Uterus (tissue), 4 donors: ENCODE data around the gene C9orf50. TPM values are rescaled to one million over a fixed set of nuclear protein-coding genes. Genes with fewer than 3 reads are reported as not detected.

ENCODE experiments used
- DNase-seq, 2 donors: peaks; one replicate each; pipeline ENCODE4 v3.0.0-alpha.2; 2019 to 2020
- H3K27ac ChIP-seq, 2 donors: fragments of 200-600 bp; sonication (generic); 1 replicate in 1 of 2; 2 replicates in 1 of 2; pipeline ENCODE4 v1.5.1; 2016 to 2018
- H3K27me3 ChIP-seq, 2 donors: fragments of 200-600 bp; sonication (generic); one replicate each; pipeline ENCODE4 v1.5.1; 2018 to 2019; ENCODE audit warnings: control low read depth in 1 of 2
- H3K36me3 ChIP-seq, 2 donors: fragments of 200-600 bp; sonication (generic); one replicate each; pipeline ENCODE4 v1.5.1; 2019; ENCODE audit warnings: control low read depth in 1 of 2
- H3K4me1 ChIP-seq, 2 donors: fragments of 200-600 bp; sonication (generic); one replicate each; pipeline ENCODE4 v1.5.1; 2018 to 2019; ENCODE audit warnings: control low read depth in 1 of 2
- H3K4me3 ChIP-seq, 2 donors: fragments of 200-600 bp; sonication (generic); 1 replicate in 1 of 2; 2 replicates in 1 of 2; pipeline ENCODE4 v1.5.1; 2018 to 2019; ENCODE audit warnings: mild to moderate bottlenecking in 1 of 2
- H3K9me3 ChIP-seq, 2 donors: fragments of 200-600 bp; sonication (generic); one replicate each; pipeline ENCODE4 v1.5.1; 2019; ENCODE audit warnings: control low read depth in 1 of 2
- CTCF ChIP-seq, 4 experiments: fragments of 200-600 bp in 2 of 4; fragments of 450-650 bp in 2 of 4; sonication (generic) in 2 of 4; IDR thresholded peaks; one replicate each; pipeline ENCODE4 v1.5.1; 2016 to 2019; ENCODE audit warnings: antibody characterized with exemption in 4 of 4, mild to moderate bottlenecking in 2 of 4, moderate library complexity in 1 of 4
- POLR2A ChIP-seq, 2 donors: fragments of 450-650 bp; IDR thresholded peaks; one replicate each; pipeline ENCODE4 v1.6.1; 2016; ENCODE audit warnings: antibody characterized with exemption in 2 of 2, mild to moderate bottlenecking in 1 of 2, moderate library complexity in 1 of 2
- intact Hi-C: fragments of 100-400 bp; cut with DNase I; formaldehyde crosslinking; loops from one replicate; pipeline ENCODE4 v1.15.1; 2023; ENCODE audit warnings: low total_unique reads
- total RNA-seq, 4 donors: library from RNA; depleted of rRNA in 3 of 4; stranded (reverse); fragments of >200 nt in 3 of 4; gene quantifications; one replicate each; pipeline versions ENCODE4 v1.1.0 to v1.2.4, GENCODE V29; 2014 to 2023
- donor health status: DM: yes; HTN: yes; CAD: no.

The C9orf50 gene
- total RNA-seq, 4 donors from 2014 or later, result 0.35 TPM; not detected in 3

GRCh38 chr9:129627556-129628440 lies 6.9 kb upstream of the C9orf50 start:
- no peak for TF ChIP-seq POLR2A (IDR thresholded peaks at IDR 0.05)
- no peak for TF ChIP-seq CTCF (IDR thresholded peaks at IDR 0.05)
- H3K27ac ChIP-seq, result peak overlapping the region in 1 of 2 donors; percentile 89
- no peak overlapping the region for H3K4me3 ChIP-seq

DNA sequence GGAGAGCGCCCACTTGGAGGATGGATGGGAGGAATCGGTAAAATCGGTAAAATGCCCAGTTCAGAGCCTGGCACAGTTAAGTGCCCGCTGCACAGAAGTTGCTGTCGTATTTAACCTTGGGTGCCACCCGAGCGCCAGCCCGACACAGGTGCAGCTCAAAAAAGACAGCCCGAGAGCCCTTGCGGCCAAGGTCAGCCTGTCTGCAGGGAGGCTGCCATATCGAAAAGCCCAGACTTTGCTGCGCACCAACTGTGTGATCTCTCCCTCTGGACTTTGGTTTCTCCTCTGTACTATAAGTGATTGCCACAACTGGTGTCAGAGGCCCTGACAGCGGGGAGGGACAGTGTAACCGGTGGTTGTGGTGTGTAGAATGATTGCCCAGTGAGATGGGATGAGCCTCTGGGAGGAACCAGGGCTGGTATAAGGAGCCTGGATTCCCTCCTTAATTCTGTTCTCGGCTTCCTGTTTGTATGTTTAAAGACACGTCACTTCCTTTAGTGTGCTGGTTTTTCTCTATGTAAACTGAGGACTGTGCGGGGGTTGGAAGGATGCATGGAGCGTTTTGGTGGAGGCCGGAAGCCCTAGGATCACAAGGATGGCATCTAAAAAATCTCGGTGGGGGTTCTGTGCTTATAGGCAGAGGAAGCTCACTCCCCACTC lies 5.9 kb upstream of the C9orf50 start:
- TF ChIP-seq POLR2A (IDR thresholded peaks at IDR 0.05), result no peak
- no peak for TF ChIP-seq CTCF (IDR thresholded peaks at IDR 0.05)
- H3K4me1 ChIP-seq, result peaks cover 4 to 25% of the 10 kb centered on the region in 2 donors
- intact Hi-C loops, result no loop called here
- peak overlapping the region; percentile 89 to 96 for H3K27ac ChIP-seq
- H3K9me3 ChIP-seq, result no peaks in the 10 kb centered on the region
- DNase-seq, result no peak
- no peaks in the 10 kb centered on the region for H3K27me3 ChIP-seq
- no peaks in the 10 kb centered on the region for H3K36me3 ChIP-seq
- peak overlapping the region; percentile 93 to 95 for H3K4me3 ChIP-seq

More at GRCh38 chr9:129627556-129628440, 6.9 kb upstream of the C9orf50 start:
- H3K27me3 ChIP-seq, result no peaks in the 10 kb centered on the region
- H3K9me3 ChIP-seq, result no peaks in the 10 kb centered on the region
- H3K36me3 ChIP-seq, result no peaks in the 10 kb centered on the region
- H3K4me1 ChIP-seq, result peaks cover 4 to 25% of the 10 kb centered on the region in 2 donors
- intact Hi-C loops, result no loop called here
- DNase-seq, result no peak

DNA sequence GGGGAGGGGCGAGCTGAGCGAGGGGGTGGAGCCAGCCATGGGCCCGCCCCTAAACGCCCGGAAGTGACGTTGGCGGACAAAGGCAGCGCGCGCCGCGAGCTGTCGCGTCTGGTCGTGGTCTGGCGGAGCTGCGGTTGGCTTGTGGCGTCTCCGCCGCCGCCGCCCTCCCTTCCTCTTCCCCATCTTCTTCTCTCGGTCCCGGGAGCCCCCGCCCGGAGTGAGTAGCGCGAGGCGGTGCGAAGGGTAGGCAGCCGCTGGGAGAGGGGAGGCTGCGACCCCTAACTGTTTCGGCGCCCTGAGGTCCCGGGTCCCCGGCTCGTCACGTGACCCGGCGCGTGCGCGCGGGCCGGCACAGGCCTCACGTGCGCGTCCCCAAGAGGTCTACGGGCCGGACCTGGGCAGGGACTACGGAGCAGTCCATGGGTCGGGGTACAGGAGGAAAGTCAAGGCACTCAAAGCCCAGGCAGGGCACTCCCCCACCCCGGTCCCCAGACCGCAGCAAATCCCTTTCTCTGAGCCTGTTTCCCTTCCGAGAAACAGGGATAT lies 5.3 kb upstream of the C9orf50 start, which contains the start of gene NTMT1:
NTMT1 (plus strand) TSS at position 85 of the 546 bp plus-strand sequence. CDS start 6,541 bp downstream, outside the sequence.
- DNase-seq, result peak; percentile 83 to 91
- intact Hi-C loops, result no loop called here
- peaks cover 4 to 20% of the 10 kb centered on the region in 2 donors for H3K4me1 ChIP-seq

DNA sequence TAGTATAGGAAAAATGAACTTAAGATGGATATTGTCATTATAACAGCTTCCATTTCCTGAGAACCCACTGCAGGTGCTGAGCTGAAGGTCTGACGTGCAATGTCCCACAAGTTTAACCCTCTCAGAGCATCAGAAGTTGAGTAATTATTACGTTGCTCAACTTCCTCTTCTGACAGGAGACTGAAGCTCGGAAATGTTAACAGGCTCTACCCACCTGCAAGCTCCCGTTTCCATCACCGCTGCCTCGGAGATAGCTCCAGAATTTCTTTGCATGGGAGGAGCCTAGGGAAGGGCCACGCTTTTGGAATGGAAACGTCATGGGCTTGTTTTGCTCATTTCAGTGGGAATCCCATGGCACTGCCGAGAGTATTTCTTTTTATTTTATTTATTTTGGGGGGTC lies 4.0 kb upstream of the C9orf50 start:
- no peaks in the 10 kb centered on the region for H3K27me3 ChIP-seq
- H3K9me3 ChIP-seq, result no peaks in the 10 kb centered on the region
- TF ChIP-seq POLR2A (IDR thresholded peaks at IDR 0.05), result no peak
- no peak for TF ChIP-seq CTCF (IDR thresholded peaks at IDR 0.05)
- peak overlapping the region in 1 of 2 donors; percentile 12 for H3K27ac ChIP-seq
- H3K4me1 ChIP-seq, result peaks cover 4 to 14% of the 10 kb centered on the region in 2 donors
- DNase-seq, result no peak
- no peaks in the 10 kb centered on the region for H3K36me3 ChIP-seq
- H3K4me3 ChIP-seq, result no peak overlapping the region
- intact Hi-C loops, result no loop called here

More for the DNA sequence above, 5.3 kb upstream of the C9orf50 start, which contains the start of gene NTMT1:
- Histone ChIP-seq H3K36me3 (no peaks in the 10 kb centered on the region), H3K4me3 (peak within 1 kb of the TSS; percentile 93 to 95), H3K27ac (peak within 1 kb of the TSS; percentile 89 to 96), H3K27me3 (no peaks in the 10 kb centered on the region), H3K9me3 (no peaks in the 10 kb centered on the region)
- TF ChIP-seq CTCF (IDR thresholded peaks at IDR 0.05) (peak in 2 of 4 experiments; percentile 20 to 35), POLR2A (IDR thresholded peaks at IDR 0.05) (peak; percentile 97 to 99)
